H9 (cell line): Measurements from ENCODE around the gene MEIS3. TPM values are rescaled to one million over a fixed set of nuclear protein-coding genes. Genes with fewer than 3 reads are reported as not detected.

ENCODE experiments used
- DNase-seq: peaks from one replicate; pipeline ENCODE4 v3.0.0-alpha.2; 2017
- H2AFZ ChIP-seq: one replicate; pipeline ENCODE4 v1.6.1; 2013; ENCODE audit warnings: mild to moderate bottlenecking, low read length, control low read depth, moderate library complexity
- H2AK5ac ChIP-seq: 2 replicates; pipeline ENCODE4 v1.6.1; 2013; ENCODE audit warnings: low read length, control low read depth, mixed read lengths; ENCODE audit not compliant: insufficient read length
- H2BK120ac ChIP-seq: one replicate; pipeline ENCODE4 v1.6.1; 2013; ENCODE audit warnings: low read depth, mild to moderate bottlenecking, low read length, control low read depth, inconsistent platforms; ENCODE audit not compliant: poor library complexity, severe bottlenecking
- H2BK12ac ChIP-seq: 2 replicates; pipeline ENCODE4 v1.6.1; 2013; ENCODE audit warnings: low read length, control low read depth, mixed read lengths, low read depth; ENCODE audit not compliant: insufficient read length
- H2BK15ac ChIP-seq: 2 replicates; pipeline ENCODE4 v1.6.1; 2013; ENCODE audit warnings: low read depth, low read length, control low read depth
- H2BK20ac ChIP-seq: one replicate; pipeline ENCODE4 v1.6.1; 2013; ENCODE audit warnings: low read depth, mild to moderate bottlenecking, low read length, control low read depth, inconsistent platforms; ENCODE audit not compliant: poor library complexity, severe bottlenecking
- H2BK5ac ChIP-seq: 2 replicates; pipeline ENCODE4 v1.6.1; 2013; ENCODE audit warnings: low read length, control low read depth, mixed read lengths; ENCODE audit not compliant: insufficient read length
- H3K14ac ChIP-seq: 2 replicates; pipeline ENCODE4 v1.6.1; 2013; ENCODE audit warnings: low read length, control low read depth; ENCODE audit not compliant: insufficient read depth
- H3K18ac ChIP-seq: 2 replicates; pipeline ENCODE4 v1.6.1; 2013; ENCODE audit warnings: low read depth, mild to moderate bottlenecking, mixed read lengths, low read length, control low read depth; ENCODE audit not compliant: insufficient read length
- H3K23ac ChIP-seq: 2 replicates; pipeline ENCODE4 v1.6.1; 2013; ENCODE audit warnings: low read length, control low read depth, mixed read lengths, low read depth; ENCODE audit not compliant: insufficient read length
- H3K23me2 ChIP-seq: 2 replicates; pipeline ENCODE4 v1.6.1; 2013; ENCODE audit warnings: low read depth, mild to moderate bottlenecking, mixed read lengths, low read length, control low read depth; ENCODE audit not compliant: insufficient read length, poor library complexity, severe bottlenecking
- H3K27ac ChIP-seq: 2 replicates; pipeline ENCODE4 v1.5.1; 2013; ENCODE audit warnings: low read length, control low read depth, mixed read lengths, low read depth; ENCODE audit not compliant: insufficient read length
- H3K27me3 ChIP-seq: 2 replicates; pipeline ENCODE4 v1.6.1; 2013; ENCODE audit warnings: low read length, control low read depth, inconsistent platforms; ENCODE audit not compliant: insufficient read depth
- H3K4ac ChIP-seq: 2 replicates; pipeline ENCODE4 v1.6.1; 2013; ENCODE audit warnings: low read depth, mild to moderate bottlenecking, control low read depth, inconsistent platforms, low read length, moderate library complexity
- H3K4me1 ChIP-seq: 2 replicates; pipeline ENCODE4 v1.6.1; 2013; ENCODE audit warnings: low read length, control low read depth, inconsistent platforms; ENCODE audit not compliant: insufficient read depth
- H3K4me2 ChIP-seq: 2 replicates; pipeline ENCODE4 v1.6.1; 2013; ENCODE audit warnings: low read length, control low read depth, mixed read lengths; ENCODE audit not compliant: insufficient read length, insufficient read depth
- H3K56ac ChIP-seq: 2 replicates; pipeline ENCODE4 v1.6.1; 2013; ENCODE audit warnings: low read depth, mild to moderate bottlenecking, mixed read lengths, low read length, control low read depth; ENCODE audit not compliant: insufficient read length
- H3K79me1 ChIP-seq: 2 replicates; pipeline ENCODE4 v1.6.1; 2013; ENCODE audit warnings: low read depth, mild to moderate bottlenecking, moderate library complexity, low read length, control low read depth, inconsistent platforms; ENCODE audit not compliant: insufficient read depth, poor library complexity, severe bottlenecking
- H3K79me2 ChIP-seq: 2 replicates; pipeline ENCODE4 v1.6.1; 2013; ENCODE audit warnings: low read length, control low read depth, inconsistent platforms; ENCODE audit not compliant: insufficient read depth
- H3K9ac ChIP-seq: 2 replicates; pipeline ENCODE4 v1.6.1; 2013; ENCODE audit warnings: low read length, control low read depth, mixed read lengths; ENCODE audit not compliant: insufficient read length; ENCODE audit errors: extremely low read depth
- H3K9me3 ChIP-seq: one replicate; pipeline ENCODE4 v1.6.1; 2013; ENCODE audit warnings: low read depth, low read length, inconsistent platforms; ENCODE audit not compliant: control insufficient read depth
- H3T11ph ChIP-seq: one replicate; pipeline ENCODE4 v1.6.1; 2013; ENCODE audit warnings: mild to moderate bottlenecking, low read length, control low read depth, inconsistent platforms
- H4K20me1 ChIP-seq: one replicate; pipeline ENCODE4 v1.6.1; 2013; ENCODE audit not compliant: control insufficient read depth, insufficient read length, insufficient read depth
- H4K5ac ChIP-seq: 2 replicates; pipeline ENCODE4 v1.6.1; 2013; ENCODE audit warnings: low read depth, mild to moderate bottlenecking, mixed read lengths, low read length, control low read depth; ENCODE audit not compliant: insufficient read length
- H4K8ac ChIP-seq: replicated peaks from 2 replicates; pipeline ENCODE4 v1.6.1; 2013; ENCODE audit warnings: low read length, control low read depth, mixed read lengths, low read depth; ENCODE audit not compliant: insufficient read length
- H4K91ac ChIP-seq: 2 replicates; pipeline ENCODE4 v1.6.1; 2013; ENCODE audit warnings: low read depth, mild to moderate bottlenecking, moderate library complexity, mixed read lengths, low read length, control low read depth; ENCODE audit not compliant: insufficient read length
- H3K27ac Mint-ChIP-seq, 3 experiments: 2 replicates in 2 of 3; 3 replicates in 1 of 3; pipeline ENCODE4 v1.8.0; 2020 to 2021; ENCODE audit warnings: mixed read lengths in 3 of 3, mild to moderate bottlenecking in 1 of 3, moderate library complexity in 1 of 3
- H3K27me3 Mint-ChIP-seq: 2 replicates; pipeline ENCODE4 v1.8.0; 2021; ENCODE audit warnings: low read depth, mild to moderate bottlenecking, moderate library complexity, mixed read lengths
- H3K36me3 Mint-ChIP-seq, 3 experiments: 2 replicates in 2 of 3; 3 replicates in 1 of 3; pipeline ENCODE4 v1.8.0; 2020 to 2021; ENCODE audit warnings: low read depth in 3 of 3, mixed read lengths in 3 of 3; ENCODE audit not compliant: insufficient read depth in 1 of 3
- H3K4me1 Mint-ChIP-seq, 2 experiments: 2 replicates each; pipeline ENCODE4 v1.8.0; 2020; ENCODE audit warnings: mixed read lengths in 2 of 2
- H3K4me3 Mint-ChIP-seq, 2 experiments: 2 replicates in 1 of 2; 3 replicates in 1 of 2; pipeline ENCODE4 v1.8.0; 2020 to 2021; ENCODE audit warnings: mild to moderate bottlenecking in 2 of 2, mixed read lengths in 2 of 2, moderate library complexity in 1 of 2
- H3K9me3 Mint-ChIP-seq, 2 experiments: 2 replicates in 1 of 2; 3 replicates in 1 of 2; pipeline ENCODE4 v1.8.0; 2020; ENCODE audit warnings: mild to moderate bottlenecking in 2 of 2, mixed read lengths in 2 of 2, moderate library complexity in 1 of 2
- CTCF ChIP-seq: fragments of 200-600 bp; sonication (generic); conservative IDR thresholded peaks from 3 replicates; pipeline ENCODE4 v1.8.0; 2021; ENCODE audit warnings: antibody characterized with exemption, mild to moderate bottlenecking
- WGBS: extraction: QIAGEN DNeasy Blood & Tissue Kit; methylation state at CpG from one replicate; pipeline ENCODE4 v1.1.7; 2013; ENCODE audit warnings: missing lambda C conversion rate, low lambda C conversion rate, mixed read lengths; ENCODE audit not compliant: insufficient read length; ENCODE audit errors: extremely low coverage; 5-methylcytosine and 5-hydroxymethylcytosine counted together
- total RNA-seq: library from RNA; stranded (reverse); gene quantifications from 2 replicates; pipeline ENCODE4 v1.2.1, GENCODE V29; 2021

MEIS3 gene
- total RNA-seq, 1 experiment from 2014 or later, result 44.0 TPM

- Histone ChIP-seq H3K56ac (no peak overlapping the region), H2BK120ac (no peak overlapping the region), H4K8ac (no peak overlapping the region), H2BK5ac (no peak overlapping the region), H4K20me1 (no peaks in the 10 kb centered on the region), H3K18ac (no peak overlapping the region), H3K23ac (no peak overlapping the region), H3K4me1 (no peaks in the 10 kb centered on the region), H3K27me3 (no peaks in the 10 kb centered on the region), H4K91ac (no peak overlapping the region), H3K14ac (no peak overlapping the region), H2BK12ac (no peak overlapping the region), H2BK20ac (no peak overlapping the region), H3K79me2 (no peaks in the 10 kb centered on the region), H3K79me1 (no peaks in the 10 kb centered on the region), H3K27ac (no peak overlapping the region), H2BK15ac (no peak overlapping the region), H3K9ac (no peak overlapping the region), H3K9me3 (no peaks in the 10 kb centered on the region), H3K23me2 (no peaks in the 10 kb centered on the region), H2AFZ (no peak overlapping the region), H4K5ac (no peak overlapping the region), H3T11ph (no peak overlapping the region), H3K4me2 (no peak overlapping the region), H3K4ac (no peak overlapping the region), H2AK5ac (no peak overlapping the region)
- H3K27me3 Mint-ChIP-seq, result no peaks in the 10 kb centered on the region
- no peak overlapping the region for H3K27ac Mint-ChIP-seq
- H3K4me3 Mint-ChIP-seq, result no peak overlapping the region
- no peak for DNase-seq
- no peaks in the 10 kb centered on the region for H3K9me3 Mint-ChIP-seq
- no peaks in the 10 kb centered on the region for H3K4me1 Mint-ChIP-seq
- H3K36me3 Mint-ChIP-seq, result peaks cover 24 to 82% (median 56%) of the 10 kb centered on the region in 3 experiments; a peak in 6 of 7 replicates
- WGBS, result no CpG with 5 or more reads among the region's 30 CpGs
- TF ChIP-seq CTCF, result no peak
Measured at GRCh38 chr19:47374876-47375693, 44.2 kb downstream of the MEIS3 start.
